NCI-H2171 (cell line): ENCODE data around the gene CDR2L.
"Not testable (repeated sequence)": the region's sequence is repeated elsewhere in the genome, so short reads cannot be mapped to it uniquely, and the experiment has no call there.

Source experiments
- DNase-seq: peaks from one replicate; lab custom pipeline; 2025; lab: John Stamatoyannopoulos, UW

CDR2L gene

GRCh38 chr17:75044716-75045115 lies 57.3 kb downstream of the CDR2L start:
- DNase-seq, result no peak

GRCh38 chr17:75045946-75046406 lies 58.5 kb downstream of the CDR2L start:
- DNase-seq, result not testable (repeated sequence)

GRCh38 chr17:75046407-75047289 lies 59.2 kb downstream of the CDR2L start, which contains the start of the genes ATP5PD and KCTD2:
TSS of gene ATP5PD (minus strand) at chr17:75046969. CDS start at chr17:75042650, 4,319 bp downstream.
TSS of gene KCTD2 (plus strand) at chr17:75047225. CDS start at chr17:75047251, 26 bp downstream.
- peak; percentile 94 for DNase-seq

- DNase-seq, result no peak
Measured at GRCh38 chr17:75047398-75048098, 60.1 kb downstream of the CDR2L start.

- no peak for DNase-seq
Measured at GRCh38 chr17:75048249-75048878, 60.9 kb downstream of the CDR2L start.

GRCh38 chr17:75049057-75049456 lies 61.6 kb downstream of the CDR2L start:
- DNase-seq, result no peak

- no peak for DNase-seq
Measured at GRCh38 chr17:75049706-75050105, 62.3 kb downstream of the CDR2L start.

GRCh38 chr17:75051941-75052340 lies 64.5 kb downstream of the CDR2L start:
- no peak for DNase-seq
